Esophagus muscularis mucosa (tissue), 4 donors: ENCODE results near the gene IL34.

Experiments used
- EP300 ChIP-seq: sonication (generic); formaldehyde crosslinking; IDR thresholded peaks from one replicate; pipeline ENCODE4 v1.6.1; 2017; ENCODE audit warnings: antibody characterized with exemption
- POLR2A ChIP-seq: fragments of 450-650 bp; IDR thresholded peaks from one replicate; pipeline ENCODE4 v1.6.1; 2017; ENCODE audit warnings: antibody characterized with exemption, moderate library complexity, mild to moderate bottlenecking, low read depth
- POLR2AphosphoS5 ChIP-seq, 2 donors: sonication (generic); formaldehyde crosslinking; IDR thresholded peaks; one replicate each; pipeline ENCODE4 v1.6.1; 2017; ENCODE audit warnings: antibody characterized with exemption in 2 of 2
- TF ChIP-seq, protein P1 (sequence below), 3 experiments: fragments of 200-600 bp in 2 of 3; fragments of 450-650 bp in 1 of 3; sonication (generic) in 2 of 3; IDR thresholded peaks; one replicate each; pipeline ENCODE4 v1.5.1; 2017 to 2019; ENCODE audit warnings: antibody characterized with exemption in 3 of 3, mild to moderate bottlenecking in 2 of 3, moderate library complexity in 1 of 3

DNA sequence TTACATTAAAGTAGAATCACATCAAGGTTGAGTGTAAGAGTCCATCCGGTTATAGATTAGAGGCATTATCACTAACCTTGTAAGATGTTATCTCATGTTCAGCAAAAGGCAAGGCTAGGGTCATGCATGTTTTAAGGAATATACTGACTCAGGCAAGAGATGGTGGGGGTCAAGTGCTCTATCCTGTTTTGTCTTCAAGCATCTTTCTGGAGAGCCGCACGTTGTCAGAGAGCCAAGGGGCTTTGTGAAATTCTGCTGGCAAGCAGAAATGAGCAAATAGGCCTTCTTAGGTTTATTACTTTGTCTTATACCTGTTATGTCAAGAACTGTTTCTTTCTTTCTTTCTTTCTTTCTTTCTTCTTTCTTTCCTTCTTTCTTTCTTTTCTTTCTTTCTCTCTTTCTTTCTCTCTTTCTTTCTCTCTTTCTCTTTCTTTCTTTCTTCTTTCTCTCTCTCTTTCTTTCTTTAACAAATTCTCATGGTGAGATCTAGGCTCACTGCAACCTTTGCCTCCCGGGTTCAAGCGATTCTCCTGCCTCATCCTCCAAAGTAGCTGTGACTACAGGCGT lies 47.3 kb upstream of the IL34 start:
- TF ChIP-seq, protein P1, sequence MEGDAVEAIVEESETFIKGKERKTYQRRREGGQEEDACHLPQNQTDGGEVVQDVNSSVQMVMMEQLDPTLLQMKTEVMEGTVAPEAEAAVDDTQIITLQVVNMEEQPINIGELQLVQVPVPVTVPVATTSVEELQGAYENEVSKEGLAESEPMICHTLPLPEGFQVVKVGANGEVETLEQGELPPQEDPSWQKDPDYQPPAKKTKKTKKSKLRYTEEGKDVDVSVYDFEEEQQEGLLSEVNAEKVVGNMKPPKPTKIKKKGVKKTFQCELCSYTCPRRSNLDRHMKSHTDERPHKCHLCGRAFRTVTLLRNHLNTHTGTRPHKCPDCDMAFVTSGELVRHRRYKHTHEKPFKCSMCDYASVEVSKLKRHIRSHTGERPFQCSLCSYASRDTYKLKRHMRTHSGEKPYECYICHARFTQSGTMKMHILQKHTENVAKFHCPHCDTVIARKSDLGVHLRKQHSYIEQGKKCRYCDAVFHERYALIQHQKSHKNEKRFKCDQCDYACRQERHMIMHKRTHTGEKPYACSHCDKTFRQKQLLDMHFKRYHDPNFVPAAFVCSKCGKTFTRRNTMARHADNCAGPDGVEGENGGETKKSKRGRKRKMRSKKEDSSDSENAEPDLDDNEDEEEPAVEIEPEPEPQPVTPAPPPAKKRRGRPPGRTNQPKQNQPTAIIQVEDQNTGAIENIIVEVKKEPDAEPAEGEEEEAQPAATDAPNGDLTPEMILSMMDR (IDR thresholded peaks at IDR 0.05): no peak
- no peak for TF ChIP-seq POLR2A
- TF ChIP-seq POLR2AphosphoS5 (IDR thresholded peaks at IDR 0.05): no peak
- TF ChIP-seq EP300: no peak
